GM12878 (cell line): ENCODE results near the gene ANO4. TPM values are rescaled to one million over a fixed set of nuclear protein-coding genes. Genes with fewer than 3 reads are reported as not detected.

Experiments
- ATAC-seq: fragments of 200-7000 bp; cut with Tn5 transposase; 3 replicates; pipeline ENCODE4 v1.9.1; 2020; ENCODE audit warnings: mild to moderate bottlenecking, moderate library complexity
- BruUV-seq: library from RNA; stranded (reverse); fragments of 400-500 nt; replicated peaks from 2 replicates; lab custom pipeline; 2021; lab: Mats Ljungman, UMichigan
- CTCF ChIA-PET: fragments of 300-600 bp; sonication (Branson Sonifier 250); formaldehyde crosslinking; extraction: SDS; loops from one replicate; lab custom pipeline; 2021; ENCODE audit warnings: inconsistent platforms; lab: Yijun Ruan, JAX
- POLR2A ChIA-PET: fragments of 350-600 bp; formaldehyde crosslinking; extraction: SDS; loops from one replicate; lab custom pipeline; 2021; ENCODE audit warnings: inconsistent platforms; lab: Charles Lee
- RAD21 ChIA-PET: fragments of 300-600 bp; sonication (Branson Sonifier 250); formaldehyde crosslinking; loops from one replicate; lab custom pipeline; 2023; ENCODE audit warnings: antibody characterized with exemption; ENCODE audit not compliant: unreplicated experiment; lab: Charles Lee
- SMC1A ChIA-PET: fragments of 300-600 bp; sonication (Branson Sonifier 250); formaldehyde crosslinking; loops from one replicate; lab custom pipeline; 2023; ENCODE audit not compliant: unreplicated experiment, uncharacterized antibody; lab: Charles Lee
- DNase-seq: peaks from one replicate; pipeline ENCODE4 v3.0.0-alpha.2; 2011; ENCODE audit warnings: low read depth, low spot score
- FAIRE-seq: peaks from 3 replicates; lab custom pipeline; 2011; peaks lifted over from hg19 to GRCh38; lab: Jason Lieb, UNC
- H2AFZ ChIP-seq: 2 replicates; pipeline ENCODE4 v1.6.0; 2011; ENCODE audit warnings: low read depth, low read length, control low read depth; ENCODE audit not compliant: control insufficient read depth
- H3K27ac ChIP-seq: 2 replicates; pipeline ENCODE4 v1.5.1; 2011; ENCODE audit warnings: control low read depth; ENCODE audit not compliant: control insufficient read depth, insufficient read depth
- H3K27me3 ChIP-seq, 2 experiments: replicated peaks in 1 of 2; 2 replicates each; pipeline versions ENCODE4 v1.6.0 to v1.6.1; 2011; ENCODE audit warnings: low read length in 1 of 2; ENCODE audit not compliant: control insufficient read depth in 2 of 2, insufficient read depth in 2 of 2
- H3K36me3 ChIP-seq, 2 experiments: 2 replicates each; pipeline ENCODE4 v1.5.1; 2011; ENCODE audit warnings: low read length in 1 of 2; ENCODE audit not compliant: control insufficient read depth in 2 of 2, insufficient read depth in 2 of 2
- H3K4me1 ChIP-seq: 2 replicates; pipeline ENCODE4 v1.6.1; 2011; ENCODE audit warnings: mild to moderate bottlenecking, low read length, moderate library complexity, mixed read lengths; ENCODE audit not compliant: control insufficient read depth, insufficient read depth
- H3K4me2 ChIP-seq: 2 replicates; pipeline ENCODE4 v1.6.0; 2011; ENCODE audit warnings: control low read depth; ENCODE audit not compliant: control insufficient read depth, insufficient read depth
- H3K4me3 ChIP-seq: fragments of 200-600 bp; sonication (generic); 2 replicates; pipeline ENCODE4 v1.5.1; 2016
- H3K79me2 ChIP-seq: 2 replicates; pipeline ENCODE4 v1.6.0; 2011; ENCODE audit warnings: low read length; ENCODE audit not compliant: control insufficient read depth, insufficient read depth
- H3K9ac ChIP-seq: 2 replicates; pipeline ENCODE4 v1.8.0; 2011; ENCODE audit warnings: low read length, control low read depth, mixed read lengths; ENCODE audit not compliant: control insufficient read depth, insufficient read depth
- H3K9me3 ChIP-seq: replicated peaks from 3 replicates; pipeline ENCODE4 v1.5.1; 2011; ENCODE audit warnings: mild to moderate bottlenecking, low read length; ENCODE audit not compliant: control insufficient read depth, insufficient read depth
- H4K20me1 ChIP-seq: 2 replicates; pipeline ENCODE4 v1.6.0; 2011; ENCODE audit not compliant: control insufficient read depth, insufficient read depth
- BACH1 ChIP-seq: fragments of 450-650 bp; IDR thresholded peaks from 2 replicates; pipeline ENCODE4 v1.6.1; 2017; ENCODE audit warnings: mild to moderate bottlenecking, borderline replicate concordance
- BCL11A ChIP-seq: IDR thresholded peaks from 2 replicates; pipeline ENCODE4 v1.6.1; 2011; ENCODE audit warnings: low read depth, low read length
- CBFB ChIP-seq: IDR thresholded peaks from 2 replicates; pipeline ENCODE4 v1.6.1; 2016; ENCODE audit warnings: antibody characterized with exemption, low read depth
- CBX3 ChIP-seq: fragments of 200-600 bp; sonication (generic); IDR thresholded peaks from 2 replicates; pipeline ENCODE4 v1.6.1; 2016; ENCODE audit warnings: low read depth, borderline replicate concordance
- EGR1 ChIP-seq, 2 experiments: IDR thresholded peaks; 1 replicate in 1 of 2; 2 replicates in 1 of 2; pipeline ENCODE4 v1.6.1; 2011 to 2012; ENCODE audit warnings: low read depth in 2 of 2, low read length in 2 of 2, borderline replicate concordance in 1 of 2, mild to moderate bottlenecking in 1 of 2, moderate library complexity in 1 of 2
- EZH2 ChIP-seq: IDR thresholded peaks from 2 replicates; pipeline ENCODE4 v1.6.1; 2012; ENCODE audit warnings: low read depth, mild to moderate bottlenecking, control low read depth, inconsistent platforms, low read length, borderline replicate concordance; ENCODE audit not compliant: control insufficient read depth
- IKZF2 ChIP-seq, 2 experiments: fragments of 450-650 bp; IDR thresholded peaks; 2 replicates each; pipeline ENCODE4 v1.6.1; 2017; ENCODE audit warnings: mild to moderate bottlenecking in 2 of 2, moderate library complexity in 2 of 2
- MTA2 ChIP-seq: fragments of 450-650 bp; IDR thresholded peaks from 2 replicates; pipeline ENCODE4 v1.6.1; 2016; ENCODE audit warnings: low read depth, mild to moderate bottlenecking, moderate library complexity
- MXI1 ChIP-seq: fragments of 150-350 bp; IDR thresholded peaks from 2 replicates; pipeline ENCODE4 v1.6.1; 2011; ENCODE audit warnings: low read depth, mild to moderate bottlenecking, inconsistent platforms, low read length, improper control_type of control experiment
- NFIC ChIP-seq: IDR thresholded peaks from 2 replicates; pipeline ENCODE4 v1.6.1; 2012; ENCODE audit warnings: low read depth, mild to moderate bottlenecking, inconsistent platforms, low read length, moderate library complexity
- NFYA ChIP-seq: IDR thresholded peaks from 2 replicates; pipeline ENCODE4 v1.6.1; 2011; ENCODE audit warnings: low read depth, mild to moderate bottlenecking, low read length, improper control_type of control experiment, borderline replicate concordance
- NR2C1 ChIP-seq: fragments of 450-650 bp; IDR thresholded peaks from 2 replicates; pipeline ENCODE4 v1.6.1; 2017; ENCODE audit warnings: antibody characterized with exemption, mild to moderate bottlenecking, moderate library complexity
- NR2C2 ChIP-seq: IDR thresholded peaks from 2 replicates; pipeline ENCODE4 v1.6.1; 2011; ENCODE audit warnings: borderline replicate concordance, low read depth; ENCODE audit not compliant: control insufficient read depth, insufficient read length
- SIN3A ChIP-seq: IDR thresholded peaks from 2 replicates; pipeline ENCODE4 v1.6.1; 2012; ENCODE audit warnings: low read depth, low read length, improper control_type of control experiment
- SMARCA5 ChIP-seq: fragments of 450-650 bp; IDR thresholded peaks from 2 replicates; pipeline ENCODE4 v1.6.1; 2017; ENCODE audit warnings: mild to moderate bottlenecking
- SMC3 ChIP-seq: IDR thresholded peaks from 2 replicates; pipeline ENCODE4 v1.6.1; 2011; ENCODE audit warnings: low read length, improper control_type of control experiment, borderline replicate concordance
- SREBF2 ChIP-seq: IDR thresholded peaks from 2 replicates; pipeline ENCODE4 v1.6.1; 2012; ENCODE audit warnings: mild to moderate bottlenecking, low read length
- TCF12 ChIP-seq: IDR thresholded peaks from 2 replicates; pipeline ENCODE4 v1.6.1; 2011; ENCODE audit warnings: low read depth, mild to moderate bottlenecking, low read length
- ZBED1 ChIP-seq: IDR thresholded peaks from 2 replicates; pipeline ENCODE4 v1.6.1; 2016; ENCODE audit warnings: borderline replicate concordance
- ZNF622 ChIP-seq: fragments of 450-650 bp; IDR thresholded peaks from 2 replicates; pipeline ENCODE4 v1.6.1; 2017; ENCODE audit warnings: mild to moderate bottlenecking, inconsistent platforms
- ZZZ3 ChIP-seq: IDR thresholded peaks from 2 replicates; pipeline ENCODE4 v1.6.1; 2011; ENCODE audit warnings: low read depth; ENCODE audit not compliant: control insufficient read depth, insufficient read length
- WGBS: methylation state at CpG from one replicate; pipeline ENCODE4 v1.1.6; 2016; ENCODE audit warnings: low lambda C conversion rate; ENCODE audit not compliant: insufficient replicate concordance, insufficient coverage; ENCODE audit errors: missing lambda C conversion rate; 5-methylcytosine and 5-hydroxymethylcytosine counted together
- in situ Hi-C: fragments of 300-500 bp; cut with MboI; formaldehyde crosslinking; loops from 9 replicates; pipeline ENCODE4 v1.14.3; 2018; ENCODE audit warnings: mixed read lengths
- intact Hi-C: fragments of 100-400 bp; cut with micrococcal nuclease; formaldehyde crosslinking; loops from one replicate; pipeline ENCODE4 v1.14.2; 2022; ENCODE audit not compliant: unreplicated experiment
- polyA plus RNA-seq, 11 experiments: library from polyadenylated mRNA; depleted of rRNA in 4 of 11; unstranded in 6 of 11; stranded (reverse) in 5 of 11; fragments of >200 nt; fragmentation: Nextera tagmentation in 4 of 11; fragmentation: Illumina TruSeq in 1 of 11; extraction: Ambion mirVana in 4 of 11; extraction: Trizol in 1 of 11; gene quantifications; 1 replicate in 1 of 11; 2 replicates in 10 of 11; pipeline versions ENCODE4 v1.2.1 to v1.2.3, GENCODE V29; 2011 to 2016; ENCODE audit warnings: inconsistent platforms in 2 of 11, missing spikeins in 2 of 11, low read depth in 1 of 11
- total RNA-seq, 4 experiments: library from RNA; depleted of rRNA in 3 of 4; stranded (reverse); fragments of >200 nt in 3 of 4; fragmentation: Illumina TruSeq in 1 of 4; extraction: Trizol in 1 of 4; gene quantifications; 2 replicates each; pipeline versions ENCODE4 v1.2.1 to v1.2.3, GENCODE V29; 2013 to 2021
- TF ChIP-seq, protein P1 (sequence below): IDR thresholded peaks from 2 replicates; pipeline ENCODE4 v1.6.1; 2011; ENCODE audit warnings: low read depth, low read length, improper control_type of control experiment, borderline replicate concordance

Gene ANO4
- total and polyA plus RNA-seq, 10 of the 15 experiments (the other 5 are each of a cell fraction or from before 2014, with no cell fraction given): not detected

DNA sequence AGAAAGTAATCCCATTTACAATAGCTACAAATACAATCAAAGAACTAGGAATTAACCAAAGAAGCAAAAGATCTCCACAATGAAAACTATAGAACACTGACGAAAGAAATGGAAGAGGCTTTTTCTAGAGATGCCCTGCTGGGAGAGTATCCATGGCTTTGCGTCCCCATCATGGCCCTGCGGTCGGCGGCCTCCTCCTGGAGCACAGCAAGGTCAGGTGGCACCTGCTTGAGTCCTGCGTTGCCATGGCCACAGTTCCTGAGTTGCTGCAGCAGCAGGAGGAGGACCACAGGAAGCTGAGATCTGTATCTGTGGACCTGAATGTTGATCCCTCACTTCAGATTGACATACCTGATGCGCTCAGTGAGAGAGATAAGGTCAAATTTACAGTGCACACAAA, 271.9 kb downstream of the ANO4 start:
- FAIRE-seq (no peak), ATAC-seq (no peak), DNase-seq (no peak)
- no TSS peak for BruUV-seq
- Histone ChIP-seq H2AFZ (no peak overlapping the region), H3K9me3 (no peaks in the 10 kb centered on the region), H3K9ac (no peak overlapping the region), H3K79me2 (no peaks in the 10 kb centered on the region), H3K27me3 (no peaks in the 10 kb centered on the region), H3K4me2 (no peak overlapping the region), H3K4me1 (no peaks in the 10 kb centered on the region), H4K20me1 (no peaks in the 10 kb centered on the region), H3K27ac (no peak overlapping the region), H3K36me3 (no peaks in the 10 kb centered on the region), H3K4me3 (no peak overlapping the region)
- WGBS: 50% methylated on average over 7 of the region's 7 CpGs
- TF ChIP-seq IKZF2 (IDR thresholded peaks at IDR 0.05) (no peak), SREBF2 (no peak), EZH2 (no peak), ZBED1 (no peak), MXI1 (no peak), BACH1 (no peak)
- ChIA-PET SMC1A (no interaction called here), POLR2A (no interaction called here), RAD21 (no interaction called here), CTCF (interaction anchor here (0.8 kb wide), 1 partner anchor 181 kb away, joined by 4 read pairs; no protein-coding TSS in a partner anchor)
- intact Hi-C loops: no loop called here
- in situ Hi-C loops: no loop called here

DNA sequence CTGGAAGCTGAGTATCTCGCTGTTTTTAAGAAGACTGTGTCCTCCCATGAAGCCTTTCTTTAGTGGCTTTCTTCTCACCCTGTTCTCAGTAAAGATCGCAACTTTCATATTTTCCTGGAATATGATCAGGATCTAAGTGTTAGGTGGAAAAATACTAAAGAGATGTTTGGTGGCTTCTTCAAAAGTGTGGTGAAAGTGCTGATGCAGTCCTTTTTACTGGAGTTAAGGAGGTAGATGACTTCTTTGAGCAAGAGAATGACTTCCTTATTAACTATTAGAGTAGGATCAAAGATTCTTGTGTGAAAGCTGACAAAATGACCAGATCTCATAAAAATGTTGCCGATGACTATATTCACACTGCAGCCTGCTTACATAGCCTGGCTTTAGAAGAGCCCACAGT, 273.8 kb downstream of the ANO4 start:
- intact Hi-C loops: no loop called here
- WGBS: 43% methylated on average over 3 of the region's 3 CpGs
- no peaks in the 10 kb centered on the region; the same call in 2 of the 3 replicates for H3K9me3 ChIP-seq
- no peak for ATAC-seq
- CTCF ChIA-PET: no interaction called here
- H4K20me1 ChIP-seq: no peaks in the 10 kb centered on the region
- BruUV-seq: no TSS peak
- no peak overlapping the region for H3K4me2 ChIP-seq
- no peak for FAIRE-seq
- no peak overlapping the region for H3K9ac ChIP-seq
- H3K27ac ChIP-seq: no peak overlapping the region
- DNase-seq: no peak
- RAD21 ChIA-PET: no interaction called here
- in situ Hi-C loops: no loop called here
- POLR2A ChIA-PET: no interaction called here
- H2AFZ ChIP-seq: no peak overlapping the region
- H3K27me3 ChIP-seq: no peaks in the 10 kb centered on the region
- no peak overlapping the region for H3K4me3 ChIP-seq
- H3K79me2 ChIP-seq: no peaks in the 10 kb centered on the region
- no peaks in the 10 kb centered on the region for H3K4me1 ChIP-seq
- SMC1A ChIA-PET: no interaction called here
- H3K36me3 ChIP-seq: no peaks in the 10 kb centered on the region
- TF ChIP-seq NR2C1 (no peak), TCF12 (no peak), EGR1 (IDR thresholded peaks at IDR 0.05; ENCODE audit: borderline replicate concordance in 1 of 2, low read depth in 2 of 2, low read length in 2 of 2) (no peak), CBFB (no peak), ZZZ3 (no peak), NR2C2 (no peak), MTA2 (no peak), BCL11A (no peak), SMC3 (no peak), NFYA (no peak), SIN3A (no peak), ZNF622 (no peak), SMARCA5 (no peak), CBX3 (no peak), NFIC (no peak)
- TF ChIP-seq, protein P1, sequence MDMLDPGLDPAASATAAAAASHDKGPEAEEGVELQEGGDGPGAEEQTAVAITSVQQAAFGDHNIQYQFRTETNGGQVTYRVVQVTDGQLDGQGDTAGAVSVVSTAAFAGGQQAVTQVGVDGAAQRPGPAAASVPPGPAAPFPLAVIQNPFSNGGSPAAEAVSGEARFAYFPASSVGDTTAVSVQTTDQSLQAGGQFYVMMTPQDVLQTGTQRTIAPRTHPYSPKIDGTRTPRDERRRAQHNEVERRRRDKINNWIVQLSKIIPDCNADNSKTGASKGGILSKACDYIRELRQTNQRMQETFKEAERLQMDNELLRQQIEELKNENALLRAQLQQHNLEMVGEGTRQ: no peak
